HepG2 (cell line): ENCODE measurements around the gene PRSS48. TPM values are rescaled to one million over a fixed set of nuclear protein-coding genes. Genes with fewer than 3 reads are reported as not detected.

ENCODE experiments used
- BCL6 ChIP-seq: IDR thresholded peaks from 2 replicates; pipeline ENCODE4 v1.6.1; 2016; ENCODE audit warnings: missing genetic modification reagents, missing compliant biosample characterization
- ETS1 ChIP-seq: sonication (generic); formaldehyde crosslinking; IDR thresholded peaks from 2 replicates; pipeline ENCODE4 v1.4.0; 2020; ENCODE audit warnings: missing genetic modification reagents
- HMGA1 ChIP-seq: sonication (generic); formaldehyde crosslinking; conservative IDR thresholded peaks from 2 replicates; pipeline ENCODE4 v1.4.0; 2020; ENCODE audit warnings: missing genetic modification reagents
- HNRNPLL ChIP-seq: fragments of 200-400 bp; formaldehyde crosslinking; IDR thresholded peaks from 2 replicates; pipeline ENCODE4 v1.6.1; 2017; ENCODE audit warnings: mild to moderate bottlenecking, low read depth, low read length; ENCODE audit not compliant: poor library complexity, severe bottlenecking
- MAZ ChIP-seq, 2 experiments: sonication (generic) in 1 of 2; formaldehyde crosslinking in 1 of 2; IDR thresholded peaks; 2 replicates each; pipeline versions ENCODE4 v1.5.0 to v1.6.1; 2012 to 2020; ENCODE audit warnings: low read depth in 2 of 2, mild to moderate bottlenecking in 2 of 2, borderline replicate concordance in 1 of 2, improper control_type of control experiment in 1 of 2, low read length in 1 of 2, missing genetic modification reagents in 1 of 2, moderate library complexity in 1 of 2
- MEF2D ChIP-seq: sonication (generic); formaldehyde crosslinking; IDR thresholded peaks from 2 replicates; pipeline ENCODE4 v1.5.1; 2020; ENCODE audit warnings: mild to moderate bottlenecking, missing genetic modification reagents
- MYNN ChIP-seq: sonication (generic); formaldehyde crosslinking; IDR thresholded peaks from 2 replicates; pipeline ENCODE4 v1.4.0; 2020; ENCODE audit warnings: mild to moderate bottlenecking, low read depth, missing genetic modification reagents
- NFYB ChIP-seq: sonication (generic); formaldehyde crosslinking; IDR thresholded peaks from 2 replicates; pipeline ENCODE4 v1.4.0; 2020; ENCODE audit warnings: missing genetic modification reagents
- PHF5A ChIP-seq: IDR thresholded peaks from one replicate; pipeline ENCODE4 v1.6.1; 2018; ENCODE audit warnings: low read depth, missing genetic modification reagents; ENCODE audit not compliant: unreplicated experiment
- POLR2AphosphoS5 ChIP-seq: IDR thresholded peaks from 2 replicates; pipeline ENCODE4 v1.6.1; 2012; ENCODE audit warnings: low read depth, low read length
- PREB ChIP-seq: sonication (generic); formaldehyde crosslinking; IDR thresholded peaks from 2 replicates; pipeline ENCODE4 v1.4.0; 2020; ENCODE audit warnings: missing genetic modification reagents
- RBAK ChIP-seq: sonication (generic); formaldehyde crosslinking; IDR thresholded peaks from 2 replicates; pipeline ENCODE4 v1.5.1; 2020; ENCODE audit warnings: mild to moderate bottlenecking, missing genetic modification reagents
- SIN3B ChIP-seq: fragments of 150-350 bp; IDR thresholded peaks from 2 replicates; pipeline ENCODE4 v1.6.1; 2014; ENCODE audit warnings: low read length
- SIX1 ChIP-seq: sonication (generic); formaldehyde crosslinking; IDR thresholded peaks from 2 replicates; pipeline ENCODE4 v1.4.0; 2020; ENCODE audit warnings: missing genetic modification reagents, borderline replicate concordance
- TCF12 ChIP-seq, 2 experiments: fragments of 450-650 bp in 1 of 2; sonication (generic) in 1 of 2; formaldehyde crosslinking in 1 of 2; IDR thresholded peaks; 2 replicates each; pipeline versions ENCODE4 v1.6.1 to v1.8.0; 2017 to 2022; ENCODE audit warnings: antibody characterized with exemption in 1 of 2, mild to moderate bottlenecking in 1 of 2, missing genetic modification reagents in 1 of 2, moderate library complexity in 1 of 2
- THYN1 ChIP-seq: sonication (generic); formaldehyde crosslinking; IDR thresholded peaks from 2 replicates; pipeline ENCODE4 v1.8.1; 2023; ENCODE audit warnings: low read depth, mild to moderate bottlenecking, moderate library complexity, missing genetic modification reagents, borderline replicate concordance
- USF2 ChIP-seq, 2 experiments: sonication (generic) in 1 of 2; formaldehyde crosslinking in 1 of 2; IDR thresholded peaks; 2 replicates each; pipeline versions ENCODE4 v1.5.1 to v1.6.1; 2011 to 2020; ENCODE audit warnings: borderline replicate concordance in 1 of 2, low read depth in 1 of 2, low read length in 1 of 2, mild to moderate bottlenecking in 1 of 2, missing genetic modification reagents in 1 of 2, moderate library complexity in 1 of 2
- XRCC5 ChIP-seq: fragments of 200-400 bp; formaldehyde crosslinking; optimal IDR thresholded peaks from 2 replicates; pipeline ENCODE3; 2017; ENCODE audit warnings: mild to moderate bottlenecking, low read length
- ZBTB38 ChIP-seq: sonication (generic); formaldehyde crosslinking; IDR thresholded peaks from 2 replicates; pipeline ENCODE4 v1.5.1; 2020; ENCODE audit warnings: mild to moderate bottlenecking, missing genetic modification reagents
- ZNF20 ChIP-seq: sonication (generic); formaldehyde crosslinking; IDR thresholded peaks from 2 replicates; pipeline ENCODE4 v1.4.0; 2020; ENCODE audit warnings: mild to moderate bottlenecking, moderate library complexity, missing genetic modification reagents
- ZNF256 ChIP-seq: sonication (generic); formaldehyde crosslinking; conservative IDR thresholded peaks from 2 replicates; pipeline ENCODE4 v1.4.0; 2020; ENCODE audit warnings: missing genetic modification reagents
- ZNF468 ChIP-seq: sonication (generic); formaldehyde crosslinking; IDR thresholded peaks from 2 replicates; pipeline ENCODE4 v1.8.0; 2022; ENCODE audit warnings: mild to moderate bottlenecking, moderate library complexity, missing genetic modification reagents
- ZNF501 ChIP-seq: sonication (generic); formaldehyde crosslinking; IDR thresholded peaks from 2 replicates; pipeline ENCODE4 v1.5.1; 2020; ENCODE audit warnings: mild to moderate bottlenecking, moderate library complexity, missing genetic modification reagents
- ZNF670 ChIP-seq: sonication (generic); formaldehyde crosslinking; IDR thresholded peaks from 2 replicates; pipeline ENCODE4 v1.8.0; 2022; ENCODE audit warnings: mild to moderate bottlenecking, missing genetic modification reagents, borderline replicate concordance
- ZNF691 ChIP-seq: sonication (generic); formaldehyde crosslinking; IDR thresholded peaks from 2 replicates; pipeline ENCODE4 v1.4.0; 2020; ENCODE audit warnings: missing genetic modification reagents, low read depth, mild to moderate bottlenecking, borderline replicate concordance
- polyA plus RNA-seq, 8 experiments: library from polyadenylated mRNA; depleted of rRNA in 3 of 8; stranded (reverse) in 7 of 8; unstranded in 1 of 8; fragments of >200 nt; fragmentation: Illumina TruSeq in 4 of 8; extraction: Trizol in 4 of 8; gene quantifications; 2 replicates each; pipeline versions ENCODE4 v1.2.1 to v1.2.3, GENCODE V29; 2011 to 2016; ENCODE audit warnings: low read depth in 4 of 8, missing spikeins in 1 of 8, mixed read lengths in 1 of 8; ENCODE audit not compliant: insufficient read depth in 1 of 8
- total RNA-seq, 5 experiments: library from RNA; depleted of rRNA; stranded (reverse); fragments of >200 nt; fragmentation: Illumina TruSeq; extraction: Trizol; gene quantifications; 2 replicates each; pipeline ENCODE4 v1.2.3, GENCODE V29; 2016; ENCODE audit warnings: low read depth in 1 of 5

Gene PRSS48
- total and polyA plus RNA-seq, 2 of the 13 experiments (the other 11 are each of a cell fraction or from before 2014, with no cell fraction given), result not detected

GRCh38 chr4:151324752-151325110, 47.8 kb downstream of the PRSS48 start (continued):
- TF ChIP-seq ZNF691 (no peak), POLR2AphosphoS5 (peak; percentile 81), ZNF20 (CRISPR knock-in tag) (no peak), NFYB (no peak), ZNF501 (no peak), HMGA1 (CRISPR knock-in tag) (no peak), RBAK (CRISPR knock-in tag) (peak; percentile 47; the same call in 1 of the 2 replicates), ZBTB38 (peak; percentile 86), MAZ (IDR thresholded peaks at IDR 0.05; ENCODE audit: borderline replicate concordance, low read depth, low read length) (peak; percentile 91), MAZ (CRISPR knock-in tag; IDR thresholded peaks at IDR 0.05; ENCODE audit: low read depth) (no peak; the same call in 1 of the 2 replicates), BCL6 (CRISPR knock-in tag) (peak; percentile 71), SIN3B (no peak), TCF12 (IDR thresholded peaks at IDR 0.05) (no peak), TCF12 (CRISPR knock-in tag; IDR thresholded peaks at IDR 0.05) (no peak), ZNF256 (CRISPR knock-in tag) (no peak), HNRNPLL (no peak), SIX1 (no peak), THYN1 (no peak), ETS1 (CRISPR knock-in tag) (0 out of 2 replicates have a peak, but pooled peaks have one; percentile 60), XRCC5 (no peak), MEF2D (CRISPR knock-in tag) (no peak), ZNF670 (CRISPR knock-in tag) (no peak), ZNF468 (CRISPR knock-in tag) (peak; percentile 39; the same call in 1 of the 2 replicates), MYNN (CRISPR knock-in tag) (peak; percentile 52; the same call in 1 of the 2 replicates), USF2 (IDR thresholded peaks at IDR 0.05; ENCODE audit: low read depth, low read length) (peak; percentile 73), USF2 (CRISPR knock-in tag; IDR thresholded peaks at IDR 0.05; ENCODE audit: borderline replicate concordance) (no peak; the same call in 1 of the 2 replicates), PREB (CRISPR knock-in tag) (no peak), PHF5A (CRISPR knock-in tag) (no peak)
